GM12878 (cell line): ENCODE measurements around the gene PDCD11. TPM values are rescaled to one million over a fixed set of nuclear protein-coding genes. Genes with fewer than 3 reads are reported as not detected.

Experiments
- ATAC-seq: fragments of 200-7000 bp; cut with Tn5 transposase; 3 replicates; pipeline ENCODE4 v1.9.1; 2020; ENCODE audit warnings: mild to moderate bottlenecking, moderate library complexity
- BruUV-seq: library from RNA; stranded (reverse); fragments of 400-500 nt; replicated peaks from 2 replicates; lab custom pipeline; 2021; lab: Mats Ljungman, UMichigan
- CTCF ChIA-PET: fragments of 300-600 bp; sonication (Branson Sonifier 250); formaldehyde crosslinking; extraction: SDS; loops from one replicate; lab custom pipeline; 2021; ENCODE audit warnings: inconsistent platforms; lab: Yijun Ruan, JAX
- POLR2A ChIA-PET: fragments of 350-600 bp; formaldehyde crosslinking; extraction: SDS; loops from one replicate; lab custom pipeline; 2021; ENCODE audit warnings: inconsistent platforms; lab: Charles Lee
- RAD21 ChIA-PET: fragments of 300-600 bp; sonication (Branson Sonifier 250); formaldehyde crosslinking; loops from one replicate; lab custom pipeline; 2023; ENCODE audit warnings: antibody characterized with exemption; ENCODE audit not compliant: unreplicated experiment; lab: Charles Lee
- SMC1A ChIA-PET: fragments of 300-600 bp; sonication (Branson Sonifier 250); formaldehyde crosslinking; loops from one replicate; lab custom pipeline; 2023; ENCODE audit not compliant: unreplicated experiment, uncharacterized antibody; lab: Charles Lee
- DNase-seq: peaks from one replicate; pipeline ENCODE4 v3.0.0-alpha.2; 2011; ENCODE audit warnings: low read depth, low spot score
- FAIRE-seq: peaks from 3 replicates; lab custom pipeline; 2011; peaks lifted over from hg19 to GRCh38; lab: Jason Lieb, UNC
- H2AFZ ChIP-seq: 2 replicates; pipeline ENCODE4 v1.6.0; 2011; ENCODE audit warnings: low read depth, low read length, control low read depth; ENCODE audit not compliant: control insufficient read depth
- H3K27ac ChIP-seq: 2 replicates; pipeline ENCODE4 v1.5.1; 2011; ENCODE audit warnings: control low read depth; ENCODE audit not compliant: control insufficient read depth, insufficient read depth
- H3K27me3 ChIP-seq, 2 experiments: replicated peaks in 1 of 2; 2 replicates each; pipeline versions ENCODE4 v1.6.0 to v1.6.1; 2011; ENCODE audit warnings: low read length in 1 of 2; ENCODE audit not compliant: control insufficient read depth in 2 of 2, insufficient read depth in 2 of 2
- H3K36me3 ChIP-seq, 2 experiments: 2 replicates each; pipeline ENCODE4 v1.5.1; 2011; ENCODE audit warnings: low read length in 1 of 2; ENCODE audit not compliant: control insufficient read depth in 2 of 2, insufficient read depth in 2 of 2
- H3K4me1 ChIP-seq: 2 replicates; pipeline ENCODE4 v1.6.1; 2011; ENCODE audit warnings: mild to moderate bottlenecking, low read length, moderate library complexity, mixed read lengths; ENCODE audit not compliant: control insufficient read depth, insufficient read depth
- H3K4me2 ChIP-seq: 2 replicates; pipeline ENCODE4 v1.6.0; 2011; ENCODE audit warnings: control low read depth; ENCODE audit not compliant: control insufficient read depth, insufficient read depth
- H3K4me3 ChIP-seq: fragments of 200-600 bp; sonication (generic); 2 replicates; pipeline ENCODE4 v1.5.1; 2016
- H3K79me2 ChIP-seq: 2 replicates; pipeline ENCODE4 v1.6.0; 2011; ENCODE audit warnings: low read length; ENCODE audit not compliant: control insufficient read depth, insufficient read depth
- H3K9ac ChIP-seq: 2 replicates; pipeline ENCODE4 v1.8.0; 2011; ENCODE audit warnings: low read length, control low read depth, mixed read lengths; ENCODE audit not compliant: control insufficient read depth, insufficient read depth
- H3K9me3 ChIP-seq: replicated peaks from 3 replicates; pipeline ENCODE4 v1.5.1; 2011; ENCODE audit warnings: mild to moderate bottlenecking, low read length; ENCODE audit not compliant: control insufficient read depth, insufficient read depth
- H4K20me1 ChIP-seq: 2 replicates; pipeline ENCODE4 v1.6.0; 2011; ENCODE audit not compliant: control insufficient read depth, insufficient read depth
- ATF7 ChIP-seq: fragments of 450-650 bp; IDR thresholded peaks from 2 replicates; pipeline ENCODE4 v1.6.1; 2016; ENCODE audit warnings: low read depth, mild to moderate bottlenecking
- BCL3 ChIP-seq: IDR thresholded peaks from 2 replicates; pipeline ENCODE4 v1.6.1; 2011; ENCODE audit warnings: borderline replicate concordance, low read depth, mild to moderate bottlenecking, moderate library complexity, low read length; ENCODE audit not compliant: insufficient read depth, poor library complexity, severe bottlenecking
- GABPA ChIP-seq: IDR thresholded peaks from 2 replicates; pipeline ENCODE4 v1.6.1; 2014; ENCODE audit warnings: antibody characterized with exemption, low read depth, mild to moderate bottlenecking, inconsistent platforms
- HCFC1 ChIP-seq: fragments of 150-350 bp; IDR thresholded peaks from 2 replicates; pipeline ENCODE4 v1.6.1; 2014; ENCODE audit warnings: low read length
- IRF4 ChIP-seq: IDR thresholded peaks from 2 replicates; pipeline ENCODE4 v1.6.1; 2011; ENCODE audit warnings: low read depth, low read length
- KAT2A ChIP-seq: conservative IDR thresholded peaks from 2 replicates; pipeline ENCODE4 v1.6.1; 2011; ENCODE audit warnings: low read depth, low read length; ENCODE audit not compliant: control insufficient read depth
- KLF5 ChIP-seq: fragments of 450-650 bp; IDR thresholded peaks from 2 replicates; pipeline ENCODE4 v1.6.1; 2014; ENCODE audit warnings: mild to moderate bottlenecking; ENCODE audit not compliant: partially characterized antibody
- MAX ChIP-seq: IDR thresholded peaks from 2 replicates; pipeline ENCODE4 v1.6.1; 2012; ENCODE audit warnings: low read depth, low read length, improper control_type of control experiment
- MYC ChIP-seq: IDR thresholded peaks from 2 replicates; pipeline ENCODE4 v1.6.1; 2011; ENCODE audit warnings: mild to moderate bottlenecking, low read length, moderate library complexity, inconsistent platforms; ENCODE audit not compliant: insufficient read depth, insufficient replicate concordance, insufficient read length, severe bottlenecking
- SIN3A ChIP-seq: IDR thresholded peaks from 2 replicates; pipeline ENCODE4 v1.6.1; 2012; ENCODE audit warnings: low read depth, low read length, improper control_type of control experiment
- SMAD5 ChIP-seq: IDR thresholded peaks from 2 replicates; pipeline ENCODE4 v1.6.1; 2016; ENCODE audit warnings: antibody characterized with exemption, low read depth
- SMARCA5 ChIP-seq: fragments of 450-650 bp; IDR thresholded peaks from 2 replicates; pipeline ENCODE4 v1.6.1; 2017; ENCODE audit warnings: mild to moderate bottlenecking
- ZNF622 ChIP-seq: fragments of 450-650 bp; IDR thresholded peaks from 2 replicates; pipeline ENCODE4 v1.6.1; 2017; ENCODE audit warnings: mild to moderate bottlenecking, inconsistent platforms
- WGBS: methylation state at CpG from one replicate; pipeline ENCODE4 v1.1.6; 2016; ENCODE audit warnings: low lambda C conversion rate; ENCODE audit not compliant: insufficient replicate concordance, insufficient coverage; ENCODE audit errors: missing lambda C conversion rate; 5-methylcytosine and 5-hydroxymethylcytosine counted together
- in situ Hi-C: fragments of 300-500 bp; cut with MboI; formaldehyde crosslinking; loops from 9 replicates; pipeline ENCODE4 v1.14.3; 2018; ENCODE audit warnings: mixed read lengths
- intact Hi-C: fragments of 100-400 bp; cut with micrococcal nuclease; formaldehyde crosslinking; loops from one replicate; pipeline ENCODE4 v1.14.2; 2022; ENCODE audit not compliant: unreplicated experiment
- polyA plus RNA-seq, 11 experiments: library from polyadenylated mRNA; depleted of rRNA in 4 of 11; unstranded in 6 of 11; stranded (reverse) in 5 of 11; fragments of >200 nt; fragmentation: Nextera tagmentation in 4 of 11; fragmentation: Illumina TruSeq in 1 of 11; extraction: Ambion mirVana in 4 of 11; extraction: Trizol in 1 of 11; gene quantifications; 1 replicate in 1 of 11; 2 replicates in 10 of 11; pipeline versions ENCODE4 v1.2.1 to v1.2.3, GENCODE V29; 2011 to 2016; ENCODE audit warnings: inconsistent platforms in 2 of 11, missing spikeins in 2 of 11, low read depth in 1 of 11
- total RNA-seq, 4 experiments: library from RNA; depleted of rRNA in 3 of 4; stranded (reverse); fragments of >200 nt in 3 of 4; fragmentation: Illumina TruSeq in 1 of 4; extraction: Trizol in 1 of 4; gene quantifications; 2 replicates each; pipeline versions ENCODE4 v1.2.1 to v1.2.3, GENCODE V29; 2013 to 2021
- TF ChIP-seq, protein P1 (sequence below): IDR thresholded peaks from 2 replicates; pipeline ENCODE4 v1.6.1; 2012; ENCODE audit warnings: low read depth, low read length, improper control_type of control experiment
- TF ChIP-seq, protein P2 (sequence below): fragments of 450-650 bp; IDR thresholded peaks from 2 replicates; pipeline ENCODE4 v1.6.1; 2016; ENCODE audit warnings: mild to moderate bottlenecking
- TF ChIP-seq, protein P3 (sequence below): IDR thresholded peaks from 2 replicates; pipeline ENCODE4 v1.6.1; 2012; ENCODE audit warnings: mild to moderate bottlenecking, low read depth, low read length

The PDCD11 gene
- total and polyA plus RNA-seq, 10 of the 15 experiments (the other 5 are each of a cell fraction or from before 2014, with no cell fraction given) = 13.9 to 69.7 (median 44.8) TPM

- in situ Hi-C loops = no loop called here
- H3K27ac ChIP-seq = no peak overlapping the region
- SMC1A ChIA-PET = interaction anchor here (2.7 kb wide), 1 partner anchor 71 kb away, joined by 23 read pairs; no protein-coding TSS in a partner anchor
- H3K4me3 ChIP-seq = no peak overlapping the region
- H3K79me2 ChIP-seq = no peaks in the 10 kb centered on the region
- RAD21 ChIA-PET = no interaction called here
- no peak overlapping the region for H3K9ac ChIP-seq
- DNase-seq (no peak), FAIRE-seq (no peak), ATAC-seq (no peak)
- 50% methylated on average over 2 of the region's 2 CpGs for WGBS
- peaks cover 10% of the 10 kb centered on the region for H3K4me1 ChIP-seq
- no peak overlapping the region for H3K4me2 ChIP-seq
- intact Hi-C loops = loop anchor here (5.0 kb wide), 1 partner anchor 650 kb away; the partner anchor contains the start of gene CYP17A1
- no TSS peak for BruUV-seq
- H3K27me3 ChIP-seq = peaks cover 0 to 3% of the 10 kb centered on the region in 2 experiments; a peak in 1 of 4 replicates
- POLR2A ChIA-PET = no interaction called here
- no peaks in the 10 kb centered on the region for H3K9me3 ChIP-seq
- H2AFZ ChIP-seq = no peak overlapping the region
- CTCF ChIA-PET = interaction anchor here (1.2 to 7.6 kb wide), 4 partner anchors 12 to 199 kb away, joined by 4 to 175 read pairs (median 10); no protein-coding TSS in a partner anchor
- H4K20me1 ChIP-seq = peaks cover 3% of the 10 kb centered on the region; the same call in 1 of the 2 replicates
- H3K36me3 ChIP-seq = no peaks in the 10 kb centered on the region
- no peak for TF ChIP-seq BCL3
- TF ChIP-seq ATF7 = no peak
- no peak for TF ChIP-seq SMARCA5
- TF ChIP-seq KAT2A = no peak
- TF ChIP-seq SIN3A = no peak
- no peak for TF ChIP-seq ZNF622
- no peak for TF ChIP-seq SMAD5
- TF ChIP-seq HCFC1 = no peak
- TF ChIP-seq IRF4 = no peak
- TF ChIP-seq, protein P1, sequence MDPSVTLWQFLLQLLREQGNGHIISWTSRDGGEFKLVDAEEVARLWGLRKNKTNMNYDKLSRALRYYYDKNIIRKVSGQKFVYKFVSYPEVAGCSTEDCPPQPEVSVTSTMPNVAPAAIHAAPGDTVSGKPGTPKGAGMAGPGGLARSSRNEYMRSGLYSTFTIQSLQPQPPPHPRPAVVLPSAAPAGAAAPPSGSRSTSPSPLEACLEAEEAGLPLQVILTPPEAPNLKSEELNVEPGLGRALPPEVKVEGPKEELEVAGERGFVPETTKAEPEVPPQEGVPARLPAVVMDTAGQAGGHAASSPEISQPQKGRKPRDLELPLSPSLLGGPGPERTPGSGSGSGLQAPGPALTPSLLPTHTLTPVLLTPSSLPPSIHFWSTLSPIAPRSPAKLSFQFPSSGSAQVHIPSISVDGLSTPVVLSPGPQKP = no peak
- TF ChIP-seq, protein P2, sequence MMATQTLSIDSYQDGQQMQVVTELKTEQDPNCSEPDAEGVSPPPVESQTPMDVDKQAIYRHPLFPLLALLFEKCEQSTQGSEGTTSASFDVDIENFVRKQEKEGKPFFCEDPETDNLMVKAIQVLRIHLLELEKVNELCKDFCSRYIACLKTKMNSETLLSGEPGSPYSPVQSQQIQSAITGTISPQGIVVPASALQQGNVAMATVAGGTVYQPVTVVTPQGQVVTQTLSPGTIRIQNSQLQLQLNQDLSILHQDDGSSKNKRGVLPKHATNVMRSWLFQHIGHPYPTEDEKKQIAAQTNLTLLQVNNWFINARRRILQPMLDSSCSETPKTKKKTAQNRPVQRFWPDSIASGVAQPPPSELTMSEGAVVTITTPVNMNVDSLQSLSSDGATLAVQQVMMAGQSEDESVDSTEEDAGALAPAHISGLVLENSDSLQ = no peak
- TF ChIP-seq MYC = no peak
- TF ChIP-seq KLF5 = no peak
- TF ChIP-seq, protein P3, sequence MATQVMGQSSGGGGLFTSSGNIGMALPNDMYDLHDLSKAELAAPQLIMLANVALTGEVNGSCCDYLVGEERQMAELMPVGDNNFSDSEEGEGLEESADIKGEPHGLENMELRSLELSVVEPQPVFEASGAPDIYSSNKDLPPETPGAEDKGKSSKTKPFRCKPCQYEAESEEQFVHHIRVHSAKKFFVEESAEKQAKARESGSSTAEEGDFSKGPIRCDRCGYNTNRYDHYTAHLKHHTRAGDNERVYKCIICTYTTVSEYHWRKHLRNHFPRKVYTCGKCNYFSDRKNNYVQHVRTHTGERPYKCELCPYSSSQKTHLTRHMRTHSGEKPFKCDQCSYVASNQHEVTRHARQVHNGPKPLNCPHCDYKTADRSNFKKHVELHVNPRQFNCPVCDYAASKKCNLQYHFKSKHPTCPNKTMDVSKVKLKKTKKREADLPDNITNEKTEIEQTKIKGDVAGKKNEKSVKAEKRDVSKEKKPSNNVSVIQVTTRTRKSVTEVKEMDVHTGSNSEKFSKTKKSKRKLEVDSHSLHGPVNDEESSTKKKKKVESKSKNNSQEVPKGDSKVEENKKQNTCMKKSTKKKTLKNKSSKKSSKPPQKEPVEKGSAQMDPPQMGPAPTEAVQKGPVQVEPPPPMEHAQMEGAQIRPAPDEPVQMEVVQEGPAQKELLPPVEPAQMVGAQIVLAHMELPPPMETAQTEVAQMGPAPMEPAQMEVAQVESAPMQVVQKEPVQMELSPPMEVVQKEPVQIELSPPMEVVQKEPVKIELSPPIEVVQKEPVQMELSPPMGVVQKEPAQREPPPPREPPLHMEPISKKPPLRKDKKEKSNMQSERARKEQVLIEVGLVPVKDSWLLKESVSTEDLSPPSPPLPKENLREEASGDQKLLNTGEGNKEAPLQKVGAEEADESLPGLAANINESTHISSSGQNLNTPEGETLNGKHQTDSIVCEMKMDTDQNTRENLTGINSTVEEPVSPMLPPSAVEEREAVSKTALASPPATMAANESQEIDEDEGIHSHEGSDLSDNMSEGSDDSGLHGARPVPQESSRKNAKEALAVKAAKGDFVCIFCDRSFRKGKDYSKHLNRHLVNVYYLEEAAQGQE = no peak
- no peak for TF ChIP-seq MAX
- TF ChIP-seq GABPA = no peak
Measured at GRCh38 chr10:103487410-103487708, 90.9 kb downstream of the PDCD11 start.
